ENCODE results near the gene RANBP1. TPM values are rescaled to one million over a fixed set of nuclear protein-coding genes. Genes with fewer than 3 reads are reported as not detected.

The RANBP1 gene
- total RNA-seq, 2 experiments from 2014 or later: 406 to 570 TPM

GRCh38 chr22:20174785-20175596 lies 59.1 kb downstream of the RANBP1 start:
- Histone ChIP-seq H3K4me3 (ENCODE audit: low read depth, low read length, poor library complexity, severe bottlenecking) (no peak overlapping the region), H3K9me2 (ENCODE audit: insufficient read depth, low read length) (no peaks in the 10 kb centered on the region), H3K9me3 (ENCODE audit: low read length) (no peaks in the 10 kb centered on the region), H3K79me2 (ENCODE audit: insufficient read depth, low read depth, low read length) (no peaks in the 10 kb centered on the region), H3K27ac (ENCODE audit: low read depth, low read length, poor library complexity, severe bottlenecking) (no peak overlapping the region), H4K20me1 (ENCODE audit: insufficient read depth, low read length) (no peaks in the 10 kb centered on the region), H3K4me1 (ENCODE audit: insufficient read depth, low read length, poor library complexity, severe bottlenecking) (no peaks in the 10 kb centered on the region), H3K4me2 (ENCODE audit: low read length) (no peak overlapping the region), H2AFZ (ENCODE audit: low read length) (no peak overlapping the region), H3K36me3 (ENCODE audit: insufficient read depth, low read length) (no peaks in the 10 kb centered on the region)
- no TSS peak for BruUV-seq (replicated peaks)
- TF ChIP-seq CTCF (conservative IDR thresholded peaks at IDR 0.05; ENCODE audit: low read length) (no peak), EZH2phosphoT487 (IDR thresholded peaks at IDR 0.05; ENCODE audit: borderline replicate concordance, low read depth, low read length) (no peak)
- DNase-seq (ENCODE audit: low spot score): no peak
- CTCF ChIA-PET (ENCODE audit: unreplicated experiment): no interaction called here
- POLR2A ChIA-PET: no interaction called here
- intact Hi-C loops (cut with micrococcal nuclease; ENCODE audit: unreplicated experiment): no loop called here

GRCh38 chr22:20175597-20175900 lies 59.6 kb downstream of the RANBP1 start:
- intact Hi-C loops (cut with micrococcal nuclease; ENCODE audit: unreplicated experiment): no loop called here
- H3K9me3 ChIP-seq (ENCODE audit: low read length): no peaks in the 10 kb centered on the region
- H3K9me2 ChIP-seq (ENCODE audit: insufficient read depth, low read length): no peaks in the 10 kb centered on the region
- ChIA-PET POLR2A (no interaction called here), CTCF (ENCODE audit: unreplicated experiment) (no interaction called here)
- no peaks in the 10 kb centered on the region for H3K4me1 ChIP-seq (ENCODE audit: insufficient read depth, low read length, poor library complexity, severe bottlenecking)
- H3K4me3 ChIP-seq (ENCODE audit: low read depth, low read length, poor library complexity, severe bottlenecking): no peak overlapping the region
- H3K4me2 ChIP-seq (ENCODE audit: low read length): no peak overlapping the region
- DNase-seq (ENCODE audit: low spot score): no peak
- no peak overlapping the region for H2AFZ ChIP-seq (ENCODE audit: low read length)
- no peaks in the 10 kb centered on the region for H3K79me2 ChIP-seq (ENCODE audit: insufficient read depth, low read depth, low read length)
- H3K36me3 ChIP-seq (ENCODE audit: insufficient read depth, low read length): no peaks in the 10 kb centered on the region
- no TSS peak for BruUV-seq (replicated peaks)
- no peak for TF ChIP-seq CTCF (conservative IDR thresholded peaks at IDR 0.05; ENCODE audit: low read length)
- no peak for TF ChIP-seq EZH2phosphoT487 (IDR thresholded peaks at IDR 0.05; ENCODE audit: borderline replicate concordance, low read depth, low read length)
- H4K20me1 ChIP-seq (ENCODE audit: insufficient read depth, low read length): no peaks in the 10 kb centered on the region
- no peak overlapping the region for H3K27ac ChIP-seq (ENCODE audit: low read depth, low read length, poor library complexity, severe bottlenecking)

GRCh38 chr22:20176421-20177085 lies 60.6 kb downstream of the RANBP1 start:
- POLR2A ChIA-PET: no interaction called here
- H4K20me1 ChIP-seq (ENCODE audit: insufficient read depth, low read length): no peaks in the 10 kb centered on the region
- intact Hi-C loops (cut with micrococcal nuclease; ENCODE audit: unreplicated experiment): no loop called here
- no peaks in the 10 kb centered on the region for H3K79me2 ChIP-seq (ENCODE audit: insufficient read depth, low read depth, low read length)
- no peaks in the 10 kb centered on the region for H3K9me3 ChIP-seq (ENCODE audit: low read length)
- no peak for DNase-seq (ENCODE audit: low spot score)
- no peak overlapping the region for H3K4me2 ChIP-seq (ENCODE audit: low read length)
- no peaks in the 10 kb centered on the region for H3K36me3 ChIP-seq (ENCODE audit: insufficient read depth, low read length)
- H3K4me1 ChIP-seq (ENCODE audit: insufficient read depth, low read length, poor library complexity, severe bottlenecking): no peaks in the 10 kb centered on the region
- CTCF ChIA-PET (ENCODE audit: unreplicated experiment): no interaction called here
- no TSS peak for BruUV-seq (replicated peaks)
- no peaks in the 10 kb centered on the region for H3K9me2 ChIP-seq (ENCODE audit: insufficient read depth, low read length)
- H2AFZ ChIP-seq (ENCODE audit: low read length): no peak overlapping the region
- H3K4me3 ChIP-seq (ENCODE audit: low read depth, low read length, poor library complexity, severe bottlenecking): no peak overlapping the region
- TF ChIP-seq CTCF (conservative IDR thresholded peaks at IDR 0.05; ENCODE audit: low read length): no peak
- no peak for TF ChIP-seq EZH2phosphoT487 (IDR thresholded peaks at IDR 0.05; ENCODE audit: borderline replicate concordance, low read depth, low read length)
- H3K27ac ChIP-seq (ENCODE audit: low read depth, low read length, poor library complexity, severe bottlenecking): no peak overlapping the region

Measured in OCI-LY7 (cell line).